IPS-20b (cell line): ENCODE data around the gene OVAAL.

Source experiments
- H3K27ac ChIP-seq: one replicate; pipeline ENCODE4 v1.5.1; 2013; ENCODE audit warnings: low read length
- H3K27me3 ChIP-seq: 2 replicates; pipeline ENCODE4 v1.6.1; 2013; ENCODE audit warnings: mild to moderate bottlenecking, low read length, inconsistent platforms; ENCODE audit not compliant: insufficient read depth
- H3K36me3 ChIP-seq: 2 replicates; pipeline ENCODE4 v1.6.1; 2013; ENCODE audit warnings: low read depth, mild to moderate bottlenecking, inconsistent platforms, low read length, moderate library complexity; ENCODE audit not compliant: insufficient read depth
- H3K4me1 ChIP-seq: 2 replicates; pipeline ENCODE4 v1.6.1; 2013; ENCODE audit warnings: mild to moderate bottlenecking, control low read depth, inconsistent platforms, low read length, moderate library complexity; ENCODE audit not compliant: insufficient read depth
- H3K4me3 ChIP-seq: 2 replicates; pipeline ENCODE4 v1.5.1; 2013; ENCODE audit warnings: mild to moderate bottlenecking, low read length, inconsistent platforms
- H3K9ac ChIP-seq: 2 replicates; pipeline ENCODE4 v1.6.1; 2013; ENCODE audit warnings: low read depth, mild to moderate bottlenecking, inconsistent platforms, low read length, moderate library complexity
- H3K9me3 ChIP-seq: 2 replicates; pipeline ENCODE4 v1.6.1; 2013; ENCODE audit warnings: mild to moderate bottlenecking, low read depth, low read length, inconsistent platforms; ENCODE audit not compliant: insufficient read depth

Gene OVAAL

GRCh38 chr1:180562640-180563025, 3.9 kb downstream of the OVAAL start:
- H3K9ac ChIP-seq = no peak overlapping the region
- no peak overlapping the region for H3K27ac ChIP-seq
- H3K4me3 ChIP-seq = no peak overlapping the region
- H3K9me3 ChIP-seq = no peaks in the 10 kb centered on the region
- H3K36me3 ChIP-seq = no peaks in the 10 kb centered on the region
- H3K4me1 ChIP-seq = no peaks in the 10 kb centered on the region
- H3K27me3 ChIP-seq = no peaks in the 10 kb centered on the region

- no peak overlapping the region for H3K9ac ChIP-seq
- no peaks in the 10 kb centered on the region for H3K36me3 ChIP-seq
- H3K9me3 ChIP-seq = no peaks in the 10 kb centered on the region
- no peaks in the 10 kb centered on the region for H3K27me3 ChIP-seq
- H3K4me3 ChIP-seq = no peak overlapping the region
- no peak overlapping the region for H3K27ac ChIP-seq
- no peaks in the 10 kb centered on the region for H3K4me1 ChIP-seq
Measured at GRCh38 chr1:180563026-180563827, 4.5 kb downstream of the OVAAL start.

- Histone ChIP-seq H3K9ac (no peak overlapping the region), H3K27me3 (no peaks in the 10 kb centered on the region), H3K4me1 (no peaks in the 10 kb centered on the region), H3K36me3 (no peaks in the 10 kb centered on the region), H3K27ac (no peak overlapping the region), H3K4me3 (no peak overlapping the region), H3K9me3 (no peaks in the 10 kb centered on the region)
Measured at GRCh38 chr1:180565121-180565871, 6.5 kb downstream of the OVAAL start.

DNA sequence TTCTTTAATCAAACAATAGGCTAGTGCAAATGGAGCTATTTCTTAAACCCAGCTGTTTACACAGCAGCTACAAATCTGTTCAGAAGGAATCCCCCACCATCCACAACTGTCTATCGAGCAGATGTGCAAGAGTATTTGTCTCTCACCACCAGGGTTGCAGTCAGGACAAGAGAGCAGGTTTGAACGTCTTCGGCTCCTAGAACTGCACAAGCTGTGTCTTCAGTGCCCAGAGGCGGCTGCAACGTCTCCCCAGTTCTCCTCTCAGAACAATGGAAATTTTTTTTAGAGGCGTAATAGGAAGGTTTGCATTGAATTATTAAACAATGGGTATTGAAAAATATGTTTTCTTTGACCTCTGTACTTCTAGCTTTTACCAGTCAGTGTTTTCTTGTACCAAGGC, 7.3 kb downstream of the OVAAL start:
- H3K4me1 ChIP-seq = no peaks in the 10 kb centered on the region
- no peak overlapping the region for H3K9ac ChIP-seq
- no peak overlapping the region for H3K4me3 ChIP-seq
- no peaks in the 10 kb centered on the region for H3K36me3 ChIP-seq
- H3K9me3 ChIP-seq = no peaks in the 10 kb centered on the region
- no peaks in the 10 kb centered on the region for H3K27me3 ChIP-seq
- H3K27ac ChIP-seq = no peak overlapping the region

GRCh38 chr1:180566495-180566894, 7.7 kb downstream of the OVAAL start:
- Histone ChIP-seq H3K27me3 (no peaks in the 10 kb centered on the region), H3K27ac (no peak overlapping the region), H3K9ac (no peak overlapping the region), H3K4me1 (no peaks in the 10 kb centered on the region), H3K36me3 (no peaks in the 10 kb centered on the region), H3K4me3 (no peak overlapping the region), H3K9me3 (no peaks in the 10 kb centered on the region)

GRCh38 chr1:180567654-180568053, 8.9 kb downstream of the OVAAL start:
- no peaks in the 10 kb centered on the region for H3K9me3 ChIP-seq
- H3K4me1 ChIP-seq = no peaks in the 10 kb centered on the region
- no peaks in the 10 kb centered on the region for H3K36me3 ChIP-seq
- no peak overlapping the region for H3K9ac ChIP-seq
- H3K4me3 ChIP-seq = no peak overlapping the region
- H3K27ac ChIP-seq = no peak overlapping the region
- no peaks in the 10 kb centered on the region for H3K27me3 ChIP-seq

DNA sequence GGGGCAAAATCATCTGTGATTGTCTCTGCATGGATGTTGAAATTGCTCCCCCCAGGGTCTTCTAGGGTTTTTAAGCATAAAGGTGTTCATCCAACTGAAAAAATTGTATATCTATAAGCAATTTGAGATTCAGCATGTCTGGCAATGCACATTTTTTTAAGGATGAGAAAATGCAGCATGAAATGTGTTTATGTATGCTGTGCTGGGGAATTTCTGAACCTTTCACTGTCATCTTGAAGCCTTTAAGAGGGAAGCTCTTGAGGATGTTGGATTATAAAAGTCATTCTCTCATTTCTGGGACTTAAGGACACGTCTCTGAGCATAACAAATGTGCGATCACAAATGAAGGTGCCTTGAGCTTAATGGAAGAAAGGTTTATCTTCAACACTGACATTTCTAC, 9.4 kb downstream of the OVAAL start:
- Histone ChIP-seq H3K9ac (no peak overlapping the region), H3K27ac (no peak overlapping the region), H3K36me3 (no peaks in the 10 kb centered on the region), H3K27me3 (no peaks in the 10 kb centered on the region), H3K4me3 (no peak overlapping the region), H3K4me1 (no peaks in the 10 kb centered on the region), H3K9me3 (no peaks in the 10 kb centered on the region)

DNA sequence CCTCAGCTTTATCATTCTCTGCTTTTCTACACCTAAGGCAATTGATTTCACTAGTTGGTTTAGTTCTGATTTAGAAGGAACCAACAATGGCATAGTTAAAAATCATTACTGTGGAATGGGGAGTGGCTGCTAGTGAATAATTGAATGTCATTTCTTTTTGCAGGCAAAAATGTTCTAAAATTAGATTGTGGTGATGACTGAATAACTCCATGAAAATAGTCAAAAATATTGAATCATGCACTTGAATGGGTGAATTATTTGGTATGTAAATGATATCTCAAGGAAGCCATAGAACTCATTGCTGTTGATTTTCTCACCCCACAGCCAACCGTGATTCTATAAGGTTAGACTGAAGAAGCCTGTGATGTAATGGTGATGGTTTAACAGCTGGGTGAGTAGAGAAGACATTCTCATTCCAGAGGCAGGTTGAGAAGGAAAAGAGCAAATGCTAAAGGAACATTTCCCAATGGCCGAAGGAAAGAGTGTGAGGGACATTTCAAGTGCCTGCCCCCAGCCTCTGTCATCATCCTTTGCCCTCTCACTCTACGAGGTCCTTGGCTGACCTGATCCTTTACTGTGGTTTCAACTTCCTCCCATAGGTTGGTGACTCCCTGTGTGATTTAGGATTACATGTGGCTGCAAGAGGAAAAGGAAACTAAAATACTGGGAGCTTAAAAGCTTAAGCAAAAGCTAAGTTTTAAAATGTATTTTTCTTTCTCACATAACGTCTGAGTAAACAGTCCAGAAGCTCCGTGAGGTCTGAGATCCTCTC, 12.5 kb downstream of the OVAAL start:
- Histone ChIP-seq H3K36me3 (no peaks in the 10 kb centered on the region), H3K27ac (no peak overlapping the region), H3K9ac (no peak overlapping the region), H3K9me3 (no peaks in the 10 kb centered on the region), H3K4me3 (no peak overlapping the region), H3K4me1 (no peaks in the 10 kb centered on the region), H3K27me3 (no peaks in the 10 kb centered on the region)

DNA sequence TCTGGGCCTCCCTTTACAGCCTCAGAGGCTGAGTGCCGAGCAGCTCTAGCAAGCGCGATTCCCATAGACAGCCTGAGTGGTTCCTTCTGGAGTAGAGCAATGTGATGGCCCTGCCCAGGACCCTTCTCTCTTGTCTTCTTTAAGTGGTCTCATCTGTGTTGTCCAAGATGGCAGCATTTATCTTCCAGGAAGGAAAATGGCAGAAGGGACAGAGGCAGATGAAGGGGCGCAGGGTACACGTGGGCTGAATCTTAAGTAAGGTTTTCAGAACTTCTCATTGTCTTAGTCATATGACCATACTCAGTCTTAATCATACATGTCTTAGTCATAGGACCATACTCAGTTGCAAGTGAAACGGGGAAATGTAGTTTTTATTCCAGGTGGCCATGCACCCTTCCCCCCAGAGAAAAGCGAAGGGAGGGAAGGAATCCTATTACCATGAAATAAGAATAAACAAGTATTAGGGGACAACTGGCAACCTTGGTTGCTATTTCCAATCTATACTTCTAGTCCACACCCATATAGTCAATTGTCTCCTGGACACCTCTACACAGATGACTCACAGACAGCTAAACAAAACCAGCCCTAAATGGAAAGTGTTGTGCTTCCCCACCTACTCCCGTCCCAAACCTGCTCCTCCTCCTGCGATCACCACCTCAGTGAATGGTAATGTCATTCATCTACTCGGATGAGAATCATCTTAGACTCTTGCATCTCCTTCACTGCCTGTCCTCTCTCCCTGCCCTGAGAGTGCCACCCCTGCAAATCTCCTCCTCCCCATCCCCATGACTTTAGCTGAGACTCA, 13.3 kb downstream of the OVAAL start:
- Histone ChIP-seq H3K4me3 (no peak overlapping the region), H3K4me1 (no peaks in the 10 kb centered on the region), H3K27ac (no peak overlapping the region), H3K9me3 (no peaks in the 10 kb centered on the region), H3K36me3 (no peaks in the 10 kb centered on the region), H3K9ac (no peak overlapping the region), H3K27me3 (no peaks in the 10 kb centered on the region)

- Histone ChIP-seq H3K9me3 (no peaks in the 10 kb centered on the region), H3K4me1 (no peaks in the 10 kb centered on the region), H3K9ac (no peak overlapping the region), H3K27me3 (no peaks in the 10 kb centered on the region), H3K27ac (no peak overlapping the region), H3K4me3 (no peak overlapping the region), H3K36me3 (no peaks in the 10 kb centered on the region)
Measured at GRCh38 chr1:180572760-180573159, 14.0 kb downstream of the OVAAL start.

- no peaks in the 10 kb centered on the region for H3K9me3 ChIP-seq
- H3K4me3 ChIP-seq = no peak overlapping the region
- H3K27me3 ChIP-seq = no peaks in the 10 kb centered on the region
- no peaks in the 10 kb centered on the region for H3K4me1 ChIP-seq
- H3K9ac ChIP-seq = no peak overlapping the region
- no peak overlapping the region for H3K27ac ChIP-seq
- H3K36me3 ChIP-seq = no peaks in the 10 kb centered on the region
Measured at GRCh38 chr1:180574031-180574713, 15.4 kb downstream of the OVAAL start.
